Natural killer cell (primary cell): ENCODE results near the gene MLN. TPM values are rescaled to one million over a fixed set of nuclear protein-coding genes. Genes with fewer than 3 reads are reported as not detected.

Experiments
- ATAC-seq, 3 donors: fragments of 150-1000 bp in 2 of 3; fragments of 200-7000 bp in 1 of 3; cut with Tn5 transposase; 1 replicate in 1 of 3; 2 replicates in 2 of 3; pipeline ENCODE4 v1.10.0; 2021; ENCODE audit warnings: mild to moderate bottlenecking in 2 of 3, moderate library complexity in 2 of 3
- DNase-seq, 2 donors: peaks; one replicate each; pipeline versions ENCODE4 v3.0.0 to v3.0.0-alpha.2; 2013 to 2021; ENCODE audit warnings: mixed read lengths in 1 of 2
- H3K27ac ChIP-seq: one replicate; pipeline ENCODE4 v1.5.1; 2013; ENCODE audit warnings: mild to moderate bottlenecking, low read length
- H3K27me3 ChIP-seq: one replicate; pipeline ENCODE4 v1.6.1; 2013; ENCODE audit warnings: low read length; ENCODE audit not compliant: control insufficient read depth, insufficient read depth
- H3K36me3 ChIP-seq: one replicate; pipeline ENCODE4 v1.6.1; 2013; ENCODE audit warnings: low read length; ENCODE audit not compliant: control insufficient read depth, insufficient read depth
- H3K4me1 ChIP-seq: one replicate; pipeline ENCODE4 v1.6.1; 2013; ENCODE audit warnings: low read length; ENCODE audit not compliant: control insufficient read depth, insufficient read depth
- H3K4me3 ChIP-seq: one replicate; pipeline ENCODE4 v1.5.1; 2013; ENCODE audit warnings: low read length
- H3K9me3 ChIP-seq: one replicate; pipeline ENCODE4 v1.6.1; 2013; ENCODE audit warnings: low read length; ENCODE audit not compliant: control insufficient read depth, insufficient read depth
- H3K27ac Mint-ChIP-seq, 2 donors: one replicate each; pipeline ENCODE4 v1.8.0; 2022; ENCODE audit warnings: mild to moderate bottlenecking in 2 of 2, mixed read lengths in 2 of 2, moderate library complexity in 1 of 2
- H3K27me3 Mint-ChIP-seq, 2 donors: one replicate each; pipeline ENCODE4 v1.8.0; 2022; ENCODE audit warnings: low read depth in 2 of 2, mixed read lengths in 2 of 2
- H3K36me3 Mint-ChIP-seq: one replicate; pipeline ENCODE4 v1.8.0; 2022; ENCODE audit warnings: mixed read lengths
- H3K4me1 Mint-ChIP-seq, 2 donors: one replicate each; pipeline ENCODE4 v1.8.0; 2022; ENCODE audit warnings: mixed read lengths in 2 of 2
- H3K4me3 Mint-ChIP-seq: one replicate; pipeline ENCODE4 v1.8.0; 2022; ENCODE audit warnings: mild to moderate bottlenecking, moderate library complexity, mixed read lengths
- H3K9me3 Mint-ChIP-seq, 2 donors: one replicate each; pipeline ENCODE4 v1.8.0; 2022; ENCODE audit warnings: mixed read lengths in 2 of 2
- CTCF ChIP-seq: fragments of 200-600 bp; IDR thresholded peaks from one replicate; pipeline ENCODE4 v1.8.0; 2022; ENCODE audit warnings: antibody characterized with exemption
- WGBS: methylation state at CpG from one replicate; pipeline ENCODE4 v1.1.7; 2013; ENCODE audit warnings: missing lambda C conversion rate; ENCODE audit not compliant: insufficient coverage; 5-methylcytosine and 5-hydroxymethylcytosine counted together
- intact Hi-C: fragments of 100-400 bp; cut with micrococcal nuclease; formaldehyde crosslinking; loops from one replicate; pipeline ENCODE4 v1.14.2; 2022
- total RNA-seq, 4 donors: library from RNA; stranded (reverse); fragments of 120-200 nt in 1 of 4; gene quantifications; one replicate each; pipeline versions ENCODE4 v1.2.3 to v1.2.4, GENCODE V29; 2013 to 2022

The MLN gene
- total RNA-seq, 3 donors from 2014 or later (not counting 1 experiment from before 2014, with no cell fraction given), result not detected

- Histone ChIP-seq H3K4me3 (no peak overlapping the region), H3K9me3 (no peaks in the 10 kb centered on the region), H3K4me1 (peaks cover 1% of the 10 kb centered on the region), H3K27ac (no peak overlapping the region), H3K27me3 (peaks cover 34% of the 10 kb centered on the region), H3K36me3 (no peaks in the 10 kb centered on the region)
- Mint-ChIP-seq H3K4me1 (peaks cover 12 to 13% of the 10 kb centered on the region in 2 donors), H3K27me3 (peaks cover 45 to 58% of the 10 kb centered on the region in 2 donors), H3K9me3 (no peaks in the 10 kb centered on the region), H3K27ac (no peak overlapping the region), H3K4me3 (no peak overlapping the region), H3K36me3 (no peaks in the 10 kb centered on the region)
- WGBS, result 66% methylated on average over 16 of the region's 16 CpGs
- TF ChIP-seq CTCF, result no peak
- DNase-seq, result no peak
- no peak for ATAC-seq
- intact Hi-C loops, result no loop called here
These were observed 9.6 kb upstream of the MLN start for GRCh38 chr6:33813246-33813904.

- Mint-ChIP-seq H3K36me3 (no peaks in the 10 kb centered on the region), H3K4me3 (no peak overlapping the region), H3K27ac (no peak overlapping the region), H3K9me3 (no peaks in the 10 kb centered on the region), H3K4me1 (peaks cover 19 to 20% of the 10 kb centered on the region in 2 donors), H3K27me3 (peaks cover 51 to 65% of the 10 kb centered on the region in 2 donors)
- Histone ChIP-seq H3K4me1 (peaks cover 8% of the 10 kb centered on the region), H3K27me3 (peaks cover 37% of the 10 kb centered on the region), H3K36me3 (no peaks in the 10 kb centered on the region), H3K4me3 (no peak overlapping the region), H3K27ac (no peak overlapping the region), H3K9me3 (no peaks in the 10 kb centered on the region)
- intact Hi-C loops, result no loop called here
- ATAC-seq, result peak in 2 of 3 donors; percentile 54 to 71
- TF ChIP-seq CTCF, result no peak
- 9% methylated on average over 11 of the region's 11 CpGs for WGBS
- peak; percentile 40 to 58 for DNase-seq
These were observed 8.9 kb upstream of the MLN start for GRCh38 chr6:33812669-33813068.

- H3K4me3 Mint-ChIP-seq, result no peak overlapping the region
- WGBS, result 32% methylated on average over 2 of the region's 2 CpGs
- peaks cover 16% of the 10 kb centered on the region for H3K4me1 ChIP-seq
- ATAC-seq (no peak), DNase-seq (no peak)
- no peaks in the 10 kb centered on the region for H3K9me3 Mint-ChIP-seq
- no peak overlapping the region for H3K27ac Mint-ChIP-seq
- intact Hi-C loops, result no loop called here
- no peaks in the 10 kb centered on the region for H3K36me3 Mint-ChIP-seq
- H3K27me3 ChIP-seq, result peaks cover 35% of the 10 kb centered on the region
- no peaks in the 10 kb centered on the region for H3K9me3 ChIP-seq
- H3K27me3 Mint-ChIP-seq, result peaks cover 59 to 65% of the 10 kb centered on the region in 2 donors
- H3K4me3 ChIP-seq, result no peak overlapping the region
- peaks cover 26 to 30% of the 10 kb centered on the region in 2 donors for H3K4me1 Mint-ChIP-seq
- no peaks in the 10 kb centered on the region for H3K36me3 ChIP-seq
- TF ChIP-seq CTCF, result no peak
- H3K27ac ChIP-seq, result no peak overlapping the region
These were observed 5.8 kb upstream of the MLN start for GRCh38 chr6:33809594-33809993.
